Activated CD4-positive, CD25-positive, alpha-beta regulatory T cell treated with anti-CD3 and anti-CD28 coated beads, Interleukin-2, amount 50 U/mL, for 16 hours (primary cell): ENCODE results near the gene MRTFA.
A peak's percentile ranks its signal among the peaks of the same experiment; 100 is the strongest.
"Not testable (repeated sequence)": the region's sequence is repeated elsewhere in the genome, so short reads cannot be mapped to it uniquely, and the experiment has no call there.

ENCODE experiments used
- DNase-seq: peaks from one replicate; pipeline ENCODE4 v3.0.0-alpha.2; 2020; ENCODE audit warnings: low read depth, low spot score

MRTFA gene

GRCh38 chr22:40659166-40659565, 22.6 kb upstream of the MRTFA start:
- DNase-seq = no peak

GRCh38 chr22:40656651-40657050, 20.1 kb upstream of the MRTFA start:
- DNase-seq = not testable (repeated sequence)

GRCh38 chr22:40655941-40656340, 19.4 kb upstream of the MRTFA start:
- not testable (repeated sequence) for DNase-seq

- DNase-seq = no peak
Measured at GRCh38 chr22:40654522-40655167, 18.1 kb upstream of the MRTFA start.

DNA sequence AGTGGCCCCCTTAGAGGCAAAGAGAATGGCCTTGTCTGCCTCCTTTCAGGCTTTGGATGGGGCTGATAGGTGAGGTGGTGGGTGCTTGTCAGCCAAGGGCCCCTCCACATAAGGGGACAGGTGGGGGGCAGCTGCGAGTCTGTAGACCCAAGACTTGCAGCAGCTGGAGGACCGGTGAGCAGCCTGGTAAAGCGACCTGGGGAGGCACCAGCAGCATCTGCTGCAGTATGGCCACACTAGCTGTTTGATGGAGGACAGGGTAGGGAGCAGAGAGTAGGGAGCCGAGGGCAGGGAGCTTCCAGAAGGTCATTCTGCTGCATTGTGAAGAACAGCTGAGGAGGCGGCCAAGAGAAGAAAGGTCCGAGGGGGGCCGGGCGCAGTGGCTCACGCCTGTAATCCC, 16.8 kb upstream of the MRTFA start:
- DNase-seq = no peak

GRCh38 chr22:40651563-40652501, 15.3 kb upstream of the MRTFA start:
- DNase-seq = peak; percentile 58

DNA sequence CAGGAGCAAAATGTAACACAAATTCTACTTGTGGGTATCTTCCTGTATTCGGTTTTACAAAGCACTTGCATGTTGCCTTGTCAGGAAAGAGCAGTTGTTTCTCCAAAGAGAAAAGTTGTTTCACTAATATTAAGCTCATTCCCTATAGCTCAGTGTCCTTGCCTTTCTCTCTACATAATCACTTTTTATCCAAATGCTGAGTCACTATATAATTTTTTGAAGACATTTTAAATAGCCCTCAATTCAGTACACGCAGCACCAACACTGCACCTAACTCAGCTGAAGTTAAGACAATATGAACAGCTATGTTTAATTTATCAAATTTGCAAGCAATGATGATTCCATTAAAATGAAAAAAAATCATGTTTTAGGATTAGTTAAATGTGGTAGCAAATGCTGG, 14.5 kb upstream of the MRTFA start:
- DNase-seq = no peak

- no peak for DNase-seq
Measured at GRCh38 chr22:40648386-40648785, 11.9 kb upstream of the MRTFA start.

- DNase-seq = no peak
Measured at GRCh38 chr22:40645579-40646197, 9.2 kb upstream of the MRTFA start.

DNA sequence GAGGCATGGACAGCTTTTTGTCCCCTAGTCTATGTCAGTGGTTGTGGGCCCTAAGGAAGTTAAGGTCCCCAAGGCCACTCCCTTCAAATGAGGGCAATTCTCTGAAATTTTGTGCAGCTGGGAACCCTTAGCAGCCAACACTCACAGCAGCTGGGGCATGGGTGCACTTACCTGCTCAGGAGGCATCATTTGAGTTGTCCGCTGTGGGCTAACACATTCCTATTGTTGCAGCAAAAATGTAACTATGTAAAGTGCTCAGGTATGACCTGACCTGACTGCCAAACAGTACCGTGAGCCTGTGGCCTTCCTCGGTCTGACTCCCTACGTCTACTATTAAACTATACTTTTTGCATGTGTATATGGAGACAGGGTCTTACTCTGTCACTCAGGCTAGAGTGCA, 5.8 kb upstream of the MRTFA start:
- no peak for DNase-seq

GRCh38 chr22:40641269-40641668, 4.8 kb upstream of the MRTFA start:
- DNase-seq = no peak

DNA sequence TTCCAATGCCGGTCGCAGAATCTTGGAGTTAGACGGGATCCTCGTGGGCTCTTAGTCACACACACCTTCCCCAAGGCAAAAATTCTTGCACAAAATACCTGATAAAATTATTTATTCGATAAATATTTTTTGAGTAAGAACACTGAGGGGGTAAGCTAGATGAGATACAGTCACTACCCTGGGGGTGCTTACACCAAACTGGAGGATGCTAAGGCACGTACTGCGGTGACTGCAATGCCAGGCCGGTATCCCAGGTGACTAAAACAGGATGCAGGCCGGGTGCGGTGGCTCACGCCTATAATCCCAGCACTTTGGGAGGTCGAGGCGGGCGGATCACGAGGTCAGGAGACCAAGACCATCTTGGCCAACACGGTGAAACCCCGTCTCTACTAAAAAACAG, 1.7 kb upstream of the MRTFA start:
- no peak for DNase-seq

DNA sequence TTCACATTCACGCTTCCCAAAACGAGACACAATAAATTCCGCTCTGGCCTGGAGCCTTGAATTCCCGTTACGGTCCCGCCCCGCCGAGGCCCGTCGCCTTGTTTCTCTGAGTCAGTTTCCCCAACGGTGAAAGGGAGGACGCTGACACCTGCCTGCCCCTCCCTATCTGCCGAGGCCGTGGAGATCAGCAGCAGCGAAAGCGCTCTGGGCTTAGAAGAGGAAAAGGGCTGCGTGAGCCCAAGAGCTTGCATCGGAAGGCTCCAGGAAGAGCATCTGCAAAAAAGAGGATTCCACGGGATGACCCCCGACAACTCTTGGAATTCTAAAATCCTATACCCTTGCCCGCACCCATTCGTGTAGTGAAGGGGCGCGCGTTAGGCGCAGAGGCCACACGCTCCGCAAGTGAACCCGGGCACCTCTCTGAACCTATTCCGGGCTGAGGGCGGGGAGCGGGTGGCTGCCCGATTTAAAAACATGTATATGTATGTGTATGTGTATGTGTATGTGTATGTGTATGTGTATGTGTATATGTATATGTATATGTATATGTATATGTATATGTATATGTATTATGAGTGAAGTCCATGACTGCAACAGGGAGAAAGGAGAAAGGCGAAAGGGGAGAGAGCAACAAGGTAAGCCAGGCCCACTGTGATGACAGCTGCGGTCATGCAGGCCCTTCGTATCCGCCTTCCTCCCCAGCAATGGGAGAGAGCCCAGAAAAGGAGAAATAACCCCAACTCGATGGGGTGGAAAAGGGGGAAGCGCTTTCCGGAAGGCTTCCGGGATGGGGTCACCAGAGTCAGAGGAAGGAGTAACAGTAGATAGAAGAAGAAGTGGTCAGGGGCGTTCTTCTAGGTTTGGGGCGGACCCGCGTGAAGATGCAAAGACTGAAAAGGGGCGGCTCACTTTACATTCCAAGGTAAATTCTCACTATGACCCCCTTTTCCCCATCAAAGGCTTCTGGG, 948 bp upstream of the MRTFA start:
- peak; percentile 34 for DNase-seq

DNA sequence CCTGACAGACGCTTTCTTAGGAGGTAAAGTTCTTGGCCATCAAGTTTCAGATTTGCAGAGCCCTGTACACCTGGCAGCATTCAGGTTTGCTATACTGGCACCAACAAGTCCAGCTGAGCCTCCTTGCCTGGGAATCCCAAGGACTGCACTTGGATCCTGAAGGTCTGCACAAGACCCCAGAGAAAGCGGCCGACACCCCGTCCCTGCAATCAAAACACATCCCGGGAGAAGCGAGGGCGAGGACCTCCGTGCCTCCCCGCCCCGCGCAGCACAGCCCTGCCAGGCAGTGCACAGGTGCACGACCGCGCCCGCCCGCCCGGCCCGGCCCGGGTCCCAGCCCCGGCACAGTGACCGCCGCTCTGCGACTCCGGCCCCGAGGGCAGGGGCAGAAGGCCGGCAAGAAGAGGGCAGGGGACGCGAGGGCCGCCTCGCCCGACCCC, 559 bp downstream of the MRTFA start:
- DNase-seq = no peak

GRCh38 chr22:40635043-40635939, 1.2 kb downstream of the MRTFA start:
- no peak for DNase-seq

GRCh38 chr22:40634119-40634903, 2.2 kb downstream of the MRTFA start:
- DNase-seq = no peak

DNA sequence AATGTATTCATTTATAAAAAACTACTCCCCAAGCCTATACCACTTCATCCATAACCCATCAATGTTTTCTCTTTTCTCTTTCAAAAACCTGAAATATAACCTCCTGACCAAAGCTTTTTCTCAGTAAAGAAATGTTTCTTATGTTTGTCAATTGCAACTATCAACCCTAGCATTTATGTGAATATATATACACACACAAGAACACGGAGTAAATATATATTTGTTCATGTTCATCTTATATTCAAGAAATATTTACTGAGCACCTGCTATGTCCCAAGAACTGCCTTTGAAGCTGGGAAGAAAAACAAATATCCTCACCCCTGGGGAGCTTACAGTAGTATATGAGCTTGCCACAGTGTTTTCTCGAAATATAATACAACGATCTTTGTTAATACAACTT, 3.5 kb downstream of the MRTFA start:
- DNase-seq = no peak

GRCh38 chr22:40631925-40632324, 4.6 kb downstream of the MRTFA start:
- no peak for DNase-seq

- DNase-seq = no peak
Measured at GRCh38 chr22:40628354-40629042, 8.0 kb downstream of the MRTFA start.
